AG08396 (cell line): ENCODE results near the gene KLF8.
"Not testable (repeated sequence)": the region's sequence is repeated elsewhere in the genome, so short reads cannot be mapped to it uniquely, and the experiment has no call there.

Experiments
- DNase-seq: peaks from one replicate; pipeline ENCODE4 v3.0.0; 2012; ENCODE audit warnings: low spot score, mixed read lengths

The KLF8 gene

DNA sequence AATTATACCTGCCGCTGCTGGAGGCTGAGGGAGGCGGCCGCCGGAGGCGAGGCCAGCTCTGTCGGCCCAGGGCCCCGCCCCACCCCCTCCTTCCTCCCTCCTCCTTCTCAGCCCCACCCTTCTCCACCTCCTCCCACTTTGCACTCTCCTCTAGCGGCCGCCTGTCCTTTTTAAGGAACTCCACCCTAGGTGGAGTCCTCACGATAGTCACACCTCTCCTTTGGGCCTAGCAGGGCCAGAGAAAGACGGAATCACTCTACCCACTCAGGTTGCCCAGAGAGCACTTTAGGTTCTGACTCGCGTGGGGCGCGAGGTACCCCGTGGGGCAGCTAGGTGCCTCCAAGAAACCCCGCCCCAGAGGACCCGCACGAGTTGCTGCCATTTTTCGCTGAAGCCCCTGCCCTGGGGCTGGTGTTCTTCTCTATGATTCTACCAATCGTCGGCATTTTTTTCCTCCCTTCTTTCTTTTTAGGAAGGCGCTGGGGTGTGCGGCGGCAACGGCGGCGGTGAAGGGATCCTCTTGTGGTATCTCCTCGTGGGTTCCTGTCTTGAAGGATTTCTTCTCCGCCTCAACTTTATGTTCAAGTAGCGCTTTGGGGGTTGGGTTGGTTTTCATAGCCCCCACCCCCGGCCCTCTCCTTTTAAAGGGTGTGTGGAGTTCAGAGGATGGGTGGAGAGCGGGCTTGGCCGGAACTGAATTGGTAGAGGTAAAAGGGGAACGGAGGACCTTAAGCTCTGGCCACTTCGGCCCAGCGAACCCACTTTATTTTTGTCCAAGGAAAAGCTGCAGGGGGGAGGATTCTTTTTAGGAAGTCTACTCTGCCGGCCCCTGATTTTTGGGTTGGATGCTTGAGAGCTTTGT, at the start of gene KLF8:
Gene KLF8 (plus strand): TSS at position 136 of the 862 bp plus-strand sequence. CDS start 979 bp downstream, outside the sequence.
- peak; percentile 41 for DNase-seq

DNA sequence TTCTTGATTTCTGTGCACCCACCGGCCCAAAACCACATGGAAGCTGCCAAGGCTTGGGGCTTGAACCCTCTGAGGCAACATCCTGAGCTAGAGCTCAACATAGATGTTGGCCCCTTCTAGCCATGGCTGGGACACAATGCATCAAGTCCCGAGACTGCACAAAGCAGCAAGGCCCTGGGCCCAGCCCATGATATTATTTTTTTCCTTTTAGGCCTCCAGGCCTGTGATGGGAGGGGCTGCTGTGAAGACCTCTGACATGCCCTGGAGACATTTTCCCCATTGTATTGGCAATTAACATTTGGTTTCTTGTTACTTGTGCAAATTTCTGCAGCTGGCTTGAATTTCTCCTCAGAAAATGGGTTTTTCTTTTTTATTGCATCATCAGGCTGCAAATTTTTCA, 25.2 kb upstream of the KLF8 start:
- DNase-seq: not testable (repeated sequence)

DNA sequence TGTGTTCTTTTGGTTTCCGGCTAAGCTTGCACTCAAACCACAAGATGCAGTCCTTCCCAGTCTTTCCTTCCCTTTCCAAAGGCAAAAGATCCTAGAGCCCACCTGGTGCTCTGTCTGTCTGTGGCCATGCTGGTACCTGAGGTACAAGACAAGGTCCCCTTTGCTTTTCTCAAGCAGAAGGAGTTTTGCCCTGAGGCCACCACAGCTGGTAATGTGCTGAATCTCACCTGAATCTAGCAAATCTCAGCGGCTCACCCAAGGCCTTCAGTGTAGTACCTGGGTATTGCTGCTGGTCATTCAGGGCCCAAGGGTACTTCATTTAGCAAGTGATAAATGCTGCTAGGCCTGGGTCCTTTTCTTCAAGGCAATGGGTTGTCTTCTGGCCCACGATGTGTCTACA, 20.5 kb upstream of the KLF8 start:
- no peak for DNase-seq

DNA sequence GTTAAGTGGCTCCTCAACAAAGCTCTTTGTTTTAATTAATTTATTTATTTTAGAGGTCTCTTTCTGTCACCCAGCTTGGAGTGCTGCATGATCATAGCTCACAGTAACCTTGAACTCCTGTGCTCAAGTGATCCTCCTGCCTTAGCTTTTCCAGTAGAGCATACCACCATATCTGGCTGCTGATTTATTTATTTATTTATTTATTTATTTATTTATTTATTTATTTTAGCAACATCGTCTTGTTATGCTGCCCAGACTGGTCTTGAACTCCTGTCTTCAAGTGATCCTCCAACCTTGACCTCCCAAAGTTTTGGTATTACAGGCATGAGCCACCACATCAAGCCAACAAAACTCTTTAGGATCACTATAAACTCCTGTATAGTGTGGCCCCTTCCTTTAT, 15.8 kb upstream of the KLF8 start:
- no peak for DNase-seq

DNA sequence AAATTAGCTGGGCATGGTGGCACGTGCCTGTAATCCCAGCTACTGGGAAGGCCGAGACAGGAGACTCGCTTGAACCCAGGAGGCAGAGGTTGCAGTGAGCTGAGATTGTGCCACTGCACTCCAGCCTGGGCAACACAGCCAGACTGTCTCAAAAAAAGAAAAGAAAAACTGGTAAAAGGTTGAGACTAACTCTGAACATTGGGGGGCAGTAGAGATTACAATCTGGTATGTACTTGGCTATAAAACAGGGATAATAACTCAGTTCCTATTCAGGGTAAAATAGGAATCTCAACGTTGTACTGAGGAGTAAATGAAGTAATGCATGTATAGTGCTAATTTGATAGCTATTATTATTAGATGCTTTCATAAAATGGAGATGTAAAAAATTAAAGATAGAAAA, 12.5 kb upstream of the KLF8 start:
- DNase-seq: peak; percentile 20

DNA sequence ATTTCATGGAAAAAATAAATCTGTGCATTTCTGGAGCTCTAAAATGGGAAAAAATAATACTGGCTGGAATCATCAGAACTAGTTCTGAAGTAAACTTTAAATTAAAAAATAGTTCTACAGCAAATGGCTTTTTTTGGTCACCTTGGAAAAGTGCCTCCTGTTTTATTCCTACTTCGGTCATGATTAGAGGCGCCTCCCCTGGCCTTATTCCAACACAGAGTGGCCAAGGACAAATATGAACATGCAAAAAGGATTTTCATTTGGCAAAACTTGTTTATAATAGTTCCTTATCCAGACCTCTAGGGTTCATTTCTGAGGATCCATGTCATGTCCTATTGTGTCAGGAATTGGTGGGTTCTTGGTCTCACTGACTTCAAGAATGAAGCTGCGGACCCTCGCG, 11.1 kb upstream of the KLF8 start:
- DNase-seq: no peak

DNA sequence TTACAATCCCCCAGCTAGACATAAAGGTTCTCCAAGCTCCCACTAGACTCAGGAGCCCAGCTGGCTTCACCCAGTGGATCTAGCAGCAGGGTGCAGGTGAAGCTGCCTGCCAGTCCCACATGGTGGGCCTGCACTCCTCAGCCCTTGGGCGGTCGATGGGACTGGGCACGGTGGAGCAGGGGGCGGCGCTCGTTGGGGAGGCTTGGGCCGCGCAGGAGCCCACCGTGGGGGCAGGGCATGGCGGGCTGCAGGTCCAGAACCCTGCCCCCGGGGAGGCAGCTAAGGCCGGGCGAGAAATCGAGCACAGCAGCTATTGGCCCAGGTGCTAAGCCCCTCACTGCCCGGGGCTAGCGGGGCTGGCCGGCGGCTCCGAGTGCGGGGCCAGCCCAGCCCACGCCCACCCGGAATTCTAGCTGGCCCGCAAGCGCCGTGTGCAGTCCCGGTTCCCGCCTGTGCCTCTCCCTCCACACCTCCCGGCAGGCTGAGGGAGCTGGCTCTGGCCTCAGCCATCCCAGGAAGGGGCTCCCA, 9.6 kb upstream of the KLF8 start:
- no peak for DNase-seq

DNA sequence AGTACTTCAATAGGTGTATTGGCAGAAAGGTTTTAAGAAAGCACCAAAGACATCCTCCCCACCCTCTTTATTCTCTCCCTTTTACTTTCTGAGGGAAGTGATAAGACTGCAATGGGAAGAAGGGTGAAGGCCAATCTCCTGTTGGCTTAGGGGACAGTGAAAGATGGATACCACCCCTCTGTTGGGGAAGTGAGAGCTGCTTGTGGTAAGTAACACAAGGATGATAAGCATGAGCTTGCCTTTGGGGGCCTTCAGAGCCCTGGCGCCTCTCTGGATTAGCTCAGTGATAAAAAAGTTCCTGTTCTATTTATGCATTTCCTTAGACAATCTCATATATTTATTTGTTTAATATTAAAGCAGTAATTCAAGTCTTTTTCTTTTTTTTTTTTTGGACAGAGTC, 5.2 kb upstream of the KLF8 start:
- DNase-seq: no peak

DNA sequence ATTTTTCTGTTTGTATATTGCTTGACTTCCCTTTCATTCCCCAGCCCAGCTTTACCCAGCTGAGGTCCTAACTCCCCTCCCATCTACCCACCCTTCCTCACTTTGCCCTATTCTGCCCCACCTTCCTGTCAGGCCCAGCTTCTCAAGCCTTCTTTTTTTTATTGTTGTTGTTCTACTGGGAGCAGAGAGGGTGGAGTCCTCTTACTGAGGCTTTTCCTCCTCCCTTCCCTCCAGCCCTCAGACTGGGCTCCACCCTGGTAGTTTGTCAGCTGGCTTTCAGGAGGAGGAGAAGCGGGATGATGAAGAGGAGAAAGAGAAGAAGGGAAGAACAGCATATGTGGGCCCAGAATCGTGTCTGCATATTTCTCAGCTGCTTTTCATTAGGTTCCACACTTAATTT, 3.2 kb upstream of the KLF8 start:
- no peak for DNase-seq

DNA sequence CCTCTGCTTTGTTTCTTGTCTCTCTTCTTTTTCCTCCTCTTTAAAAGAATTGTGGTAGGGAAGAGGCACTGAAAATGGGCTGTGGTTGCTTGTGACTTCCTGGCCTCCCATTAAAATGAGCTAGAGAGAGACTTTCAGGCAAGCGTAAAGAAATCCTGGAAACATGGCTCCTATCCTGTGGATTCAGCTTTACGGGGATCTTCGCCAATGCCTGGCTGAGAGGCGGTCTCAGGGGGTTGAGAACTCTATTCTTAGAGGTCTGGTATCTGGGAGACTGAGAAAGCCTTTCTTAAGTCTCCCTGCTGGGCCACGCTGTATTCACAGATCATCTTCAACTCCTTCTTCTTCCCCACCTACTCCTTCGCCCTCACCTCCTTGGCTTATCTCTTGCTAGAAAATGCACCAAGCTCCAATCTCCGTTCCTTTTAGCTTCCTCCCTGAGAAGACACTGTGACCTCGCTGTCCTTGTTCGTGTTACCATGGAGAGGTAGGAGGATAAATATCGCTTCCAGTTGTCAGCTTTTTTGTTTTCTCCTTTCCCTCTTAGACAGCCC, 542 bp upstream of the KLF8 start:
- DNase-seq: no peak

DNA sequence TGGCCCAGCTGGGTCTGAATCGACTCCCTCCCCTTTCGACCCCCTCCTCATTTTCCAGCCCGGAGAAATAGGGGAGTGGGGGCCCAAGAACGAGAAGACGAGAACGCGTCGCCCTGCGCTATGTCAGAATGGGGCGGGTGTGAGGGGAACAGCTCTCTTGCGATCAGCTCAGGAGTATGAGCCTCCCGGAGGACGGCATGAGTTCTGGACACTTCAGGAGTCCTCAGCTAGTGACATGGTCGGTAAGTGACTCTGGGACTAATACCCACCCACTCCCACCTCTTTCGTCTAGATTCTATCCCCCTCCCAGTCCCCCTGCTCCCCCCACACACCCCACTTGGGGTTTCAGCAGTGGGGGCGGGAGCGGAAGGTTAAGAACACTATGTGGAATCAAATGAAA, 944 bp downstream of the KLF8 start:
- peak; percentile 19 for DNase-seq

DNA sequence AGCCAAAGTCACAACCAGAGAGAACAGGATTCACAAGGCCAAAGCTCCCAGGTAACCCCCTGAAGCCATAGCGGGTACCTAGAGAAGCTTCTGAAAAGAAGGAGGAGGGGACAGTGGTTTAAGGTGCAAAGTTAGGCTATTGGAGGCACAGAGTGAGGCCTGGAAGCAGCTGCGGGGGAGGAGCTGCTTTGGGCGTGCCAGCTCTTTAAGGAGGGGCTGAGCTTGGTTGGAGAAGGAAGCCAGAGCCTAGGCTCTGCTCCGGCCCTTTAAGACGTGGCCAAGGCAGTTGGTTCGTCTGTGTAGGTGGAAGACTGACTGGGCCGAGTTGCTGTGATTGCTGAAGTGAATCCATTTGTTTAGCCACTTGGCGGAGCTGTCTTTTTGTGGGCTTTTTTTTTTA, 1.5 kb downstream of the KLF8 start:
- DNase-seq: peak; percentile 68

DNA sequence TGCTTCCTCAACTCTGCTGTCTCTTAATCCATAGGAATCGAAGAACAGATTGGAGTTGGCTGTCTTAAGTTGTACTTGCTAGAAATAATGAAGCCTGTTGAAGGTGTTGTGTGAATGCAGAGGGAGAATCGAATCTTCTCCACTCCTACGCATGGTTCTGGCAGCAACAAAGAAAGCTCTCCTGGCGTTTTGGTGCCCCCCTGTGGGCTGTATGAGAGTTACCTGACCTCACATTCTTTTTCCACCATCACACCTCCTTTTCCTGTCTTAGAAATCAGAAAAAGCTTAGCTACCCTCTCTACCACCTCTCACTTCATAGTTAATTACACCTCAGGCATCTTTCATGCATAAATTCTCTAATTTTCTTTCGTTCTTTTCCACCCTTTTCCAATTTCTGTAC, 16.3 kb downstream of the KLF8 start:
- DNase-seq: peak; percentile 51

DNA sequence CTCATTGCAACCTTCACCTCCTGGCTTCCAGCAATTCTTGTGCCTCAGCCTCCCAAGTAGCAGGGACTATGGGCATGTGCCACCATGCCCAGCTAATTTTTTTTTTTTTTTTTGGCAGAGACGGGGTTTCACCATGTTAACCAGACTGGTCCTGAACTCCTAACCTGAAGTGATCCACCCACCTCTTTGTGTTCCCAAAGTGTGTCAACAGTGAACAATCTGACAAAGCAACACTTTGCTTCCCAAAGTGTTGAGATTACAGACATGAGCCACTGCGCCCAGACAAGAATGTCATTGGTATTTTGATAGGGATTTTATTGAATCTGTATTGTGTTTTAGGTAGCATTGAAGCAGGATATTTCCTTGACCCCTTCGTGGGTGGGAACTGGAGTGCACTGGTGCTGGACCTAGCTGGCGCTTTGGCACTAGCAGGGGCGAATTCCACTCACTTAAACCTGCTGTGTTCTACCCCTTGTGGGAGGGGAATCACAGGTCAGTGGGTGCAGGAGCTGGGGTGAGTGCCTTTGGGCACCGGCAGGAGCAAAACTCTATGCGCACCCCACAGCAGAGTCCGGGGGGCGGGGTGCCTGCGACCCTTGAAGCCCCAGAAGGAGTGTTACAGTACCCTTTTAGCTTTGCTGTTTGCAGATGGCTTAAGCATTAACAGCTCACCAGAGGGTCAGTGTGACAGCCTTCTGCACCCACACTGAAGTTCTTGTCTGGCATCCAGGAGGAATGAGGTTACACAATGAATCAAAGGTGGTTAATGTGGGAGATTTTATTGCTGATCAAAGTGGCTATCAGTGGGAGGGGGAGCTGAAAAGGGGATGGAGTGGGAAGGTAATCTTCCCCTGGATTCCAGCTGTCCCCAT, 21.9 kb downstream of the KLF8 start:
- DNase-seq: no peak

DNA sequence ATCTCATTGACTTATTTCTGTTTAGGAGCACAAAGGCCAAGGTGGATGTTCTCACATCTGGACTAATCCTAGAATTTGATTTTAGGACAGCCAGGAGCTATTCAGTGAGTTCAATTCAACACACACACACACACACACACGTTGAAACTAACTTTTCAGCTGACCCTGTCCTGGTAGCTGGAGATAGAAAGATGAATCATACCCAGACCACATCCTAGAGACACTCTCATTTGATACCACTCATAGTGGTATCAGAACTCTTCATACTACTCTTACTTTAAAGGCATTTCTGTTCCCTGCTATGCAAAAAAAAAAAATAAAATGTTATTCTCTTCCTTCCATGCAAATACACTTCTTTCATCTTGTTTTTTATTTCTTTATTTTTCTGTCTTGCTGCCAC, 36.7 kb downstream of the KLF8 start:
- no peak for DNase-seq

DNA sequence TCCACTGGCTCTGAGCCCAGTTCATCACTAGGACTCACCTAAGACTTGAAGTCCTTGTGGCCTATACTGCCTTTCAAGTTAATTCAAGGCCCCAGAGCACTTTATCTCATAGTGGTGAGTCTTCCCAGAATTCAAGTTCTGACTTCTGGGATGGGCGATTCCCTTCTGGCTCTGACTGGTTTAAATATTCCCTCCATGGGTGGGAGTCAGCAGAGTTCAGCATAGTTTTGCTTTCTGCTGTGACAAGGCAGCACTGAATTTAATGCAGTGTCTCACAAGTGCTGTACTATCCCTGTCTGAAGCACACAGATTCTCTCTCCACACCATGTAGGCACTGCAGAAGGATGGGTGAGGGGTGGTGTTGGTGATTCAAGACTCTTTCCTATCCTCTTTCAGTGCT, 46.5 kb downstream of the KLF8 start:
- no peak for DNase-seq

DNA sequence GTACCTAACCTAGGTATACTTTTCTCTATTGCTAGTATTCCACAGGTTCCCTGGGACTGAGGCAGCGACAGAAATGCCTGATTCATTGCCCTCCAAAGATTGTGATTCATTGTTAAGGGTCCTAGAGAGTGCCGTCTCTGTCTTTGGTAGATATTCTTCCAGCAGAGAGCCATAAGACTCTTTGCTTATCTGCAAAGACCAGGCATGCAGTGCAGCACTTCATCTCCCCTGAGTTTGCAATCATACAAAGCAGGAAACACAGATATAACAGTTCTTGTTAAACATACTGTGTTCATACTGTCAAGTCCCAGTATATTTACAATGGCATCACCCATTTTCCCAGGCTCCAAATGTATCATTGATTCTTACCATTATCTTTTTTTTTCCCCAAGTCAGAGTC, 47.7 kb downstream of the KLF8 start:
- no peak for DNase-seq

DNA sequence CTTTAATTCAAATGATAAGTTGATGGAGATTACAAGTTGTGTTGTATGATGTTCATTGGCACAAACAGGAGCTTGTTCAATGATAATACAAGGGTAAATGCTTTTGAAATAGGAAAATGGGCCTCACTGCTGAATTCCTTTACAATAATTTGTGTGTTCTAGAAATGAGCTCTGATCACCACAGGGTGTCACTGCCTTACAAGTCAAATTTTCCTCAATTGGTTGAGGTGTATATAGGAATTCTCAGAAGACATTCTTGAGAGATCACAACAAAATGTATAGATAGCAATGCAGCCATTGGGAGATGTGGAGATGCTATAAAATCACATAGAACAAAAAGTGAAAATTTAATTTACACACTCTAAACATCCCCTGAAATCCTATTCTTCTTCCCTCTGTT, 49.6 kb downstream of the KLF8 start:
- no peak for DNase-seq

DNA sequence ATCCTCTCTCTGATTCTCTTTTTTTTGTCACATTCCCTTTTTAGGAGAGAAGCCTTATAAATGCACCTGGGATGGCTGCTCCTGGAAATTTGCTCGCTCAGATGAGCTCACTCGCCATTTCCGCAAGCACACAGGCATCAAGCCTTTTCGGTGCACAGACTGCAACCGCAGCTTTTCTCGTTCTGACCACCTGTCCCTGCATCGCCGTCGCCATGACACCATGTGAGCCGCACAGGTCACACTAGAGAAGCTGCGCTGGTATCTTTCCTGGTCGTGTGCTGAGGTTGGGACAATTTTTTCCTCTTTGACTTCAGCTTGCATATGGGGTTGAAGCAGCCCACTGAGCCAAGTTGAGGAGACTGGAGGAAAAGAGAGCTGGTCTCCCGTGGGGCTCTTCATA, 52.1 kb downstream of the KLF8 start:
- DNase-seq: no peak

DNA sequence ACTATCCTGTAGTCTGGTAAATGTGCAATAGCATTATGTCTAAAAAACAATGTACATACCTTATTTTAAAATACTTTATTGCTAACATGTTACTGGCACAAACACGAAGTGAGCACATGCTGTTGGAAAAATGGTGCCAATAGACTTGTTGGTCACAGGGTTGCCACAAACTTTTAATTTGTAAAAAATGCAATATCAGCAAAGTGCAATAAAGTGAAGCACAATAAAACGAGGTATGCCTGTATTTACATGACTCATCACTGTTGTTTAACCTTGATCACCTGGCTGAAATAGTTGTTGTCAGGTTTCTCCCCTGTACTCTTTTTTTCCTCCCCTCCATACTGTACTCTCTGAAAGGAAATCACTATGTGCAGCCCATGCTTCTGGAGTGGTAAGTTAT, 56.5 kb downstream of the KLF8 start:
- DNase-seq: no peak

DNA sequence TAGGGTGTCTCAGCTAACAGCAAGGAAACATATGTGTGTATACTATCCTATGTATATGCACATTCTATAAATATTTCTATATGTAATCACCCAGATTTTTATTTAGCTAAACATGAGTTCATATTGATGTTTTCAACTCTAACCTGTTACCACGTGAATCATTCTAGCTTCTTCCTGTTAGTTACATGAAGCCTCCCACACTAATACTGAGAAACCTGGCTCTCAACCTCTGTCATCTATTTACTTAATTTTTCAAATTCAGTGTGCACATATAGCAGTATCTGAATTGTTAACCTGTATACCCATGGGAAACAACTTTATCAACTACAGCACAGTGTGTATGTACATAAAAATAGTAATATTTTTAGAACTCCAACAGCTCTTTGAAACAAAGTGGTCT, 57.3 kb downstream of the KLF8 start:
- no peak for DNase-seq

DNA sequence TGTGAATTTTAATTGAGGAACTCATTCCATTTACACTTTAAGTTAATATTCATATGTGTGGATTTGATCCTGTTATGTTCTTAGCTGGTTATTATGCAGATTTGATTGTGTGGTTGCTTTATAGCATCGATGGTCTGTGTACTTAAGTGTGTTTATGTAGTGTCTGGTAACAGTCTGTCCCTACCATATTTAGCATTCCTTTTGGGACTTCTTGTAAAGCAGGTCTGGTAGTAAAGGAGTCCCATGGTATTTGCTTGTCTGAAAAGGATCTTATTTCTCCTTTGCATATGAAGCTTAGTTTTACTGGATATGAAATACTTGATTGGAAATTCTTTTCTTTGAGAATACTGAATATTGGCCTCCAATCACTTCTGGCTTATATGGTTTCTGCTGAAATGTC, 76.6 kb downstream of the KLF8 start:
- no peak for DNase-seq

DNA sequence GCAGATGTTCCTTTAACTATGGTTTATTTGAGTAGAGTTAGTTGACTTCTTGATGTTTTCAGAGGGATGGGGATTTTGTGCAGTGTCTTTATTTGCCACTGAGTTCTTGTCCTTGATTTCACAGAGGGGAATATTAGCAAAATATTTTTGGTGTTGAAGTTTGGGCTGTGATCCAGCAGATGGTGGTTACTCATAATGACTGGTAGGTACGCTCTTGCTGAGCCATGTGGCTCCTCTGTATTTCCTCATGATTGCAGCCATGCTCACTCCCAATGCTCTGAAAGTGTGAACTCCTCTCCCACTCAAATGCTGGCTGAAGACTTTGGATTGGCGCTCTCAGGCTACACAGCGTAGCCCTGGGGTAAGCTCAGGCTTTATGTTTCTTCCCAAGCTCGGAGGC, 77.7 kb downstream of the KLF8 start:
- DNase-seq: no peak
